ENCODE measurements around the gene EYA4. TPM values are rescaled to one million over a fixed set of nuclear protein-coding genes. Genes with fewer than 3 reads are reported as not detected.

EYA4 gene
- total RNA-seq, 4 donors from 2014 or later = 0.09 to 1.1 (median 0.61) TPM

GRCh38 chr6:133368664-133369063 lies 127.5 kb downstream of the EYA4 start:
- H3K27ac ChIP-seq = no peak overlapping the region
- H3K9me3 ChIP-seq = no peaks in the 10 kb centered on the region
- no peaks in the 10 kb centered on the region for H3K36me3 ChIP-seq
- H3K4me3 ChIP-seq = no peak overlapping the region
- H3K4me1 ChIP-seq = no peaks in the 10 kb centered on the region
- 34 to 48% methylated on average over 5 of the region's 5 CpGs for WGBS, 2 donors
- intact Hi-C loops (cut with DNase I) = no loop called here
- TF ChIP-seq CTCF (IDR thresholded peaks at IDR 0.05) (no peak), POLR2A (IDR thresholded peaks at IDR 0.05) (no peak)
- DNase-seq = no peak
- H3K27me3 ChIP-seq = no peaks in the 10 kb centered on the region

GRCh38 chr6:133369773-133370272 lies 128.7 kb downstream of the EYA4 start:
- WGBS, 2 donors = 33 to 43% methylated on average over 7 of the region's 7 CpGs
- intact Hi-C loops (cut with DNase I) = no loop called here
- Histone ChIP-seq H3K9me3 (no peaks in the 10 kb centered on the region), H3K27me3 (no peaks in the 10 kb centered on the region), H3K4me3 (no peak overlapping the region), H3K4me1 (no peaks in the 10 kb centered on the region), H3K36me3 (no peaks in the 10 kb centered on the region), H3K27ac (no peak overlapping the region)
- TF ChIP-seq CTCF (IDR thresholded peaks at IDR 0.05) (no peak), POLR2A (IDR thresholded peaks at IDR 0.05) (no peak)
- DNase-seq = no peak

GRCh38 chr6:133376743-133377142 lies 135.6 kb downstream of the EYA4 start:
- H3K9me3 ChIP-seq = no peaks in the 10 kb centered on the region
- intact Hi-C loops (cut with DNase I) = no loop called here
- DNase-seq = no peak
- H3K27me3 ChIP-seq = no peaks in the 10 kb centered on the region
- H3K4me1 ChIP-seq = no peaks in the 10 kb centered on the region
- no peak for TF ChIP-seq POLR2A (IDR thresholded peaks at IDR 0.05)
- no peak for TF ChIP-seq CTCF (IDR thresholded peaks at IDR 0.05)
- no peak overlapping the region for H3K4me3 ChIP-seq
- WGBS, 2 donors = 71 to 75% methylated on average over 1 of the region's 1 CpG
- H3K36me3 ChIP-seq = no peaks in the 10 kb centered on the region
- H3K27ac ChIP-seq = no peak overlapping the region

- Histone ChIP-seq H3K27ac (no peak overlapping the region), H3K27me3 (no peaks in the 10 kb centered on the region), H3K4me1 (no peaks in the 10 kb centered on the region), H3K9me3 (no peaks in the 10 kb centered on the region), H3K36me3 (no peaks in the 10 kb centered on the region), H3K4me3 (no peak overlapping the region)
- WGBS, 2 donors = 63 to 74% methylated on average over 6 of the region's 6 CpGs
- intact Hi-C loops (cut with DNase I) = no loop called here
- no peak for DNase-seq
- TF ChIP-seq POLR2A (IDR thresholded peaks at IDR 0.05) (no peak), CTCF (IDR thresholded peaks at IDR 0.05) (no peak)
These were observed 136.1 kb downstream of the EYA4 start for GRCh38 chr6:133377219-133377618.

GRCh38 chr6:133380047-133380446 lies 138.9 kb downstream of the EYA4 start:
- TF ChIP-seq POLR2A (IDR thresholded peaks at IDR 0.05) = no peak
- no peak for TF ChIP-seq CTCF (IDR thresholded peaks at IDR 0.05)
- no peaks in the 10 kb centered on the region for H3K36me3 ChIP-seq
- no peaks in the 10 kb centered on the region for H3K27me3 ChIP-seq
- WGBS, 2 donors = 50 to 53% methylated on average over 1 of the region's 1 CpG
- H3K9me3 ChIP-seq = no peaks in the 10 kb centered on the region
- H3K4me1 ChIP-seq = no peaks in the 10 kb centered on the region
- H3K27ac ChIP-seq = no peak overlapping the region
- no peak overlapping the region for H3K4me3 ChIP-seq
- DNase-seq = no peak
- intact Hi-C loops (cut with DNase I) = no loop called here

Measured in esophagus squamous epithelium (tissue), 5 donors.